CD4-positive, alpha-beta T cell (primary cell): ENCODE data around the gene IQCH. TPM values are rescaled to one million over a fixed set of nuclear protein-coding genes. Genes with fewer than 3 reads are reported as not detected.

Experiments
- ATAC-seq: fragments of 200-7000 bp; cut with Tn5 transposase; one replicate; pipeline ENCODE4 v1.10.0; 2022; ENCODE audit warnings: mild to moderate bottlenecking; ENCODE audit not compliant: poor library complexity
- CTCF ChIA-PET: fragments of 350-600 bp; sonication (Branson Sonifier 250); formaldehyde crosslinking; loops from one replicate; lab custom pipeline; 2021; ENCODE audit warnings: antibody characterized with exemption, inconsistent platforms; lab: Charles Lee
- POLR2A ChIA-PET: fragments of 350-600 bp; sonication (Branson Sonifier 250); formaldehyde crosslinking; loops from one replicate; lab custom pipeline; 2021; ENCODE audit warnings: antibody characterized with exemption, inconsistent platforms; lab: Charles Lee
- DNase-seq, 14 experiments: peaks; one replicate each; pipeline ENCODE4 v3.0.0-alpha.2; 2013 to 2020; ENCODE audit warnings: mixed read lengths in 2 of 14
- H3K27ac ChIP-seq, 2 donors: one replicate each; pipeline versions ENCODE4 v1.5.1 to v1.7.0; 2013; ENCODE audit warnings: low read length in 2 of 2, low read depth in 1 of 2, mild to moderate bottlenecking in 1 of 2
- H3K27me3 ChIP-seq, 2 experiments: 1 replicate in 1 of 2; 2 replicates in 1 of 2; pipeline versions ENCODE4 v1.6.1 to v1.7.0; 2013; ENCODE audit warnings: low read length in 2 of 2, control low read depth in 1 of 2, mild to moderate bottlenecking in 1 of 2, moderate library complexity in 1 of 2; ENCODE audit not compliant: insufficient read depth in 2 of 2, control insufficient read depth in 1 of 2
- H3K36me3 ChIP-seq: one replicate; pipeline ENCODE4 v1.6.1; 2013; ENCODE audit warnings: low read length, control low read depth; ENCODE audit not compliant: insufficient read depth
- H3K4me1 ChIP-seq: one replicate; pipeline ENCODE4 v1.6.1; 2013; ENCODE audit warnings: low read length, control low read depth; ENCODE audit not compliant: insufficient read depth
- H3K4me3 ChIP-seq: one replicate; pipeline ENCODE4 v1.5.1; 2013; ENCODE audit warnings: mild to moderate bottlenecking, low read length, moderate library complexity
- H3K9me3 ChIP-seq, 2 experiments: 1 replicate in 1 of 2; 2 replicates in 1 of 2; pipeline versions ENCODE4 v1.6.1 to v1.7.0; 2013; ENCODE audit warnings: low read length in 2 of 2, mild to moderate bottlenecking in 2 of 2, control low read depth in 1 of 2, moderate library complexity in 1 of 2; ENCODE audit not compliant: control insufficient read depth in 1 of 2, insufficient read depth in 1 of 2
- H3K27ac Mint-ChIP-seq: one replicate; pipeline ENCODE4 v1.8.0; 2020; ENCODE audit warnings: mixed read lengths
- H3K27me3 Mint-ChIP-seq: one replicate; pipeline ENCODE4 v1.8.0; 2021; ENCODE audit warnings: mixed read lengths
- H3K36me3 Mint-ChIP-seq: one replicate; pipeline ENCODE4 v1.8.0; 2021; ENCODE audit warnings: low read depth, mixed read lengths
- H3K4me1 Mint-ChIP-seq: one replicate; pipeline ENCODE4 v1.8.0; 2021; ENCODE audit warnings: low read depth, mixed read lengths
- H3K4me3 Mint-ChIP-seq: one replicate; pipeline ENCODE4 v1.8.0; 2020; ENCODE audit warnings: mild to moderate bottlenecking, mixed read lengths
- H3K9me3 Mint-ChIP-seq: one replicate; pipeline ENCODE4 v1.8.0; 2020; ENCODE audit warnings: mixed read lengths
- CTCF ChIP-seq: fragments of 200-600 bp; IDR thresholded peaks from one replicate; pipeline ENCODE4 v1.8.0; 2022; ENCODE audit warnings: antibody characterized with exemption, mild to moderate bottlenecking
- intact Hi-C, 2 experiments: fragments of 100-400 bp; cut with DNase I in 1 of 2; cut with micrococcal nuclease in 1 of 2; formaldehyde crosslinking; loops; one replicate each; pipeline versions ENCODE4 v1.15.1 to v1.9.0; 2023 to 2025; cut with DNase I, micrococcal nuclease
- total RNA-seq, 174 experiments: library from RNA in 2 of 174; stranded (reverse) in 2 of 174; gene quantifications; one replicate each; pipeline ENCODE4 v1.2.3 and lab custom pipeline; 2021 to 2026

Gene IQCH
- total RNA-seq, 2 experiments from 2014 or later, result 0.85 to 1.3 TPM

- peaks cover 0 to under 1% of the 10 kb centered on the region in 2 experiments for H3K9me3 ChIP-seq
- POLR2A ChIA-PET, result no interaction called here
- H3K36me3 ChIP-seq, result no peaks in the 10 kb centered on the region
- Mint-ChIP-seq H3K9me3 (peaks cover 2% of the 10 kb centered on the region), H3K27me3 (no peaks in the 10 kb centered on the region), H3K4me1 (no peaks in the 10 kb centered on the region), H3K4me3 (no peak overlapping the region), H3K36me3 (no peaks in the 10 kb centered on the region), H3K27ac (no peak overlapping the region)
- intact Hi-C loops, result no loop called here
- H3K27me3 ChIP-seq, result no peaks in the 10 kb centered on the region
- no peak for TF ChIP-seq CTCF
- ATAC-seq (no peak), DNase-seq (no peak)
- H3K4me3 ChIP-seq, result no peak overlapping the region
- no peak overlapping the region for H3K27ac ChIP-seq
- H3K4me1 ChIP-seq, result no peaks in the 10 kb centered on the region
- CTCF ChIA-PET, result no interaction called here
Measured at GRCh38 chr15:67358391-67358790, 103.8 kb downstream of the IQCH start.

- DNase-seq (no peak), ATAC-seq (no peak)
- no peaks in the 10 kb centered on the region for H3K36me3 Mint-ChIP-seq
- no peaks in the 10 kb centered on the region for H3K9me3 Mint-ChIP-seq
- CTCF ChIA-PET, result no interaction called here
- no peak overlapping the region for H3K4me3 Mint-ChIP-seq
- Histone ChIP-seq H3K27ac (no peak overlapping the region), H3K36me3 (no peaks in the 10 kb centered on the region), H3K4me3 (no peak overlapping the region), H3K27me3 (no peaks in the 10 kb centered on the region), H3K9me3 (no peaks in the 10 kb centered on the region), H3K4me1 (no peaks in the 10 kb centered on the region)
- no peak overlapping the region for H3K27ac Mint-ChIP-seq
- intact Hi-C loops, result no loop called here
- TF ChIP-seq CTCF, result no peak
- POLR2A ChIA-PET, result no interaction called here
- H3K27me3 Mint-ChIP-seq, result no peaks in the 10 kb centered on the region
- no peaks in the 10 kb centered on the region for H3K4me1 Mint-ChIP-seq
Measured at GRCh38 chr15:67358812-67359211, 104.2 kb downstream of the IQCH start.

- H3K27me3 ChIP-seq, result no peaks in the 10 kb centered on the region
- H3K4me1 Mint-ChIP-seq, result no peaks in the 10 kb centered on the region
- DNase-seq, result no peak
- no peak overlapping the region for H3K27ac ChIP-seq
- ATAC-seq, result no peak
- TF ChIP-seq CTCF, result no peak
- no peaks in the 10 kb centered on the region for H3K36me3 Mint-ChIP-seq
- ChIA-PET POLR2A (no interaction called here), CTCF (no interaction called here)
- intact Hi-C loops, result no loop called here
- H3K4me1 ChIP-seq, result no peaks in the 10 kb centered on the region
- H3K27ac Mint-ChIP-seq, result no peak overlapping the region
- no peaks in the 10 kb centered on the region for H3K27me3 Mint-ChIP-seq
- no peaks in the 10 kb centered on the region for H3K9me3 Mint-ChIP-seq
- H3K4me3 ChIP-seq, result no peak overlapping the region
- no peak overlapping the region for H3K4me3 Mint-ChIP-seq
- no peaks in the 10 kb centered on the region for H3K36me3 ChIP-seq
- no peaks in the 10 kb centered on the region for H3K9me3 ChIP-seq
Measured at GRCh38 chr15:67359431-67360079, 105.0 kb downstream of the IQCH start.
